Osteoblast (primary cell): ENCODE results near the gene HS6ST3. TPM values are rescaled to one million over a fixed set of nuclear protein-coding genes. Genes with fewer than 3 reads are reported as not detected.

ENCODE experiments used
- DNase-seq: peaks from one replicate; pipeline ENCODE4 v3.0.0; 2011; ENCODE audit warnings: low spot score, mixed read lengths; ENCODE audit not compliant: insufficient read length; ENCODE audit errors: missing footprints
- H2AFZ ChIP-seq: 2 replicates; pipeline ENCODE4 v1.6.0; 2011; ENCODE audit warnings: mild to moderate bottlenecking, low read length
- H3K27ac ChIP-seq: 2 replicates; pipeline ENCODE4 v1.5.1; 2011; ENCODE audit warnings: mild to moderate bottlenecking, low read depth, low read length, moderate library complexity
- H3K27me3 ChIP-seq: 2 replicates; pipeline ENCODE4 v1.6.0; 2012; ENCODE audit warnings: mild to moderate bottlenecking, control low read depth, inconsistent platforms, low read length, moderate library complexity; ENCODE audit not compliant: insufficient read depth
- H3K36me3 ChIP-seq: 2 replicates; pipeline ENCODE4 v1.5.1; 2011; ENCODE audit warnings: mild to moderate bottlenecking, low read length, control low read depth, moderate library complexity; ENCODE audit not compliant: insufficient read depth
- H3K4me1 ChIP-seq: 2 replicates; pipeline ENCODE4 v1.5.1; 2011; ENCODE audit warnings: mild to moderate bottlenecking, low read length, control low read depth, moderate library complexity; ENCODE audit not compliant: insufficient read depth
- H3K4me2 ChIP-seq: 2 replicates; pipeline ENCODE4 v1.6.0; 2011; ENCODE audit warnings: mild to moderate bottlenecking, low read length; ENCODE audit not compliant: insufficient read depth
- H3K4me3 ChIP-seq: fragments of 200-600 bp; sonication (generic); 3 replicates; pipeline ENCODE4 v1.5.1; 2012; ENCODE audit warnings: mild to moderate bottlenecking, low read length, inconsistent platforms; ENCODE audit not compliant: insufficient read depth
- H3K79me2 ChIP-seq: 2 replicates; pipeline ENCODE4 v1.6.0; 2012; ENCODE audit warnings: mild to moderate bottlenecking, low read length, control low read depth, inconsistent platforms; ENCODE audit not compliant: insufficient read depth
- H3K9me3 ChIP-seq: 2 replicates; pipeline ENCODE4 v1.5.1; 2011; ENCODE audit warnings: low read depth, low read length, control low read depth
- H4K20me1 ChIP-seq: 2 replicates; pipeline ENCODE4 v1.6.0; 2012; ENCODE audit warnings: mild to moderate bottlenecking, low read length, control low read depth; ENCODE audit not compliant: insufficient read depth
- CTCF ChIP-seq: IDR thresholded peaks from 2 replicates; pipeline ENCODE4 v1.5.1; 2011; ENCODE audit warnings: mild to moderate bottlenecking, low read depth, low read length, moderate library complexity; ENCODE audit errors: extremely low read depth
- total RNA-seq: library from RNA; depleted of rRNA; stranded (reverse); fragments of >200 nt; gene quantifications from 2 replicates; pipeline ENCODE4 v1.2.3, GENCODE V29; 2012

The HS6ST3 gene
- total RNA-seq, 1 donor = not detected

DNA sequence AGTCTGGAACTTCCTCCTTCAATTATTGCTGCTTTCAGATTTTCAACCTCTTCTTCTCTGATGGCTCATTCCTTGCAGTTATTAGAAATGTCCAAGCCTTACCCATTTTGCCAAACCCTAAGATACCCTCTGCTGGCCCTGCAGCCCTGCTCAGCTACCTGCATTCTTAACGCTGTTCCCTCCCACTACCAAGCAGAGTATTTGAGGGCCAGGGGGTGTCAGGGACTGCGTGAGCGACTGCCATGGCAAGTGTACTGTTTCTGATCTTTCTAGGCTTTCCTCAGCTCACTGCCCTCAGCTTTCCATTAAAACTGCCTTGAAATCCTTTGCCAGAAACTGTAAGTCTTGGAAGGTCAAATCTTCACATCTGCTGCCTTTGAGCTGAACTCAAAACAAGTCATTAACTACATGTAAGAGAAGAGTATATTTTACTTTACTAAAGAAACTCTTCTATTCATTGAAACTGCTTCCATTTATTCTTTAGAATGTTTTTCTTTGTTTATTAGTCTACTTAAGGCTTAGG is 41.0 kb downstream of the HS6ST3 start:
- no peak overlapping the region for H3K27ac ChIP-seq
- no peaks in the 10 kb centered on the region for H3K9me3 ChIP-seq
- no peak for DNase-seq
- H3K4me3 ChIP-seq = no peak overlapping the region
- no peaks in the 10 kb centered on the region for H3K4me1 ChIP-seq
- H3K4me2 ChIP-seq = no peak overlapping the region
- no peaks in the 10 kb centered on the region for H4K20me1 ChIP-seq
- TF ChIP-seq CTCF = no peak
- no peaks in the 10 kb centered on the region for H3K79me2 ChIP-seq
- no peaks in the 10 kb centered on the region for H3K36me3 ChIP-seq
- H3K27me3 ChIP-seq = no peaks in the 10 kb centered on the region
- no peak overlapping the region for H2AFZ ChIP-seq

- Histone ChIP-seq H3K27me3 (no peaks in the 10 kb centered on the region), H3K27ac (no peak overlapping the region), H3K36me3 (no peaks in the 10 kb centered on the region), H3K79me2 (no peaks in the 10 kb centered on the region), H3K4me1 (no peaks in the 10 kb centered on the region), H3K4me2 (no peak overlapping the region), H4K20me1 (no peaks in the 10 kb centered on the region), H2AFZ (no peak overlapping the region), H3K4me3 (no peak overlapping the region), H3K9me3 (no peaks in the 10 kb centered on the region)
- DNase-seq = no peak
- TF ChIP-seq CTCF = no peak
These were observed 51.1 kb downstream of the HS6ST3 start for GRCh38 chr13:96141032-96141431.

- no peaks in the 10 kb centered on the region for H3K36me3 ChIP-seq
- no peaks in the 10 kb centered on the region for H4K20me1 ChIP-seq
- no peak for TF ChIP-seq CTCF
- DNase-seq = no peak
- no peaks in the 10 kb centered on the region for H3K4me1 ChIP-seq
- H3K9me3 ChIP-seq = no peaks in the 10 kb centered on the region
- no peak overlapping the region for H3K27ac ChIP-seq
- no peak overlapping the region for H2AFZ ChIP-seq
- no peaks in the 10 kb centered on the region for H3K27me3 ChIP-seq
- no peak overlapping the region for H3K4me3 ChIP-seq
- no peaks in the 10 kb centered on the region for H3K79me2 ChIP-seq
- H3K4me2 ChIP-seq = no peak overlapping the region
These were observed 69.8 kb downstream of the HS6ST3 start for GRCh38 chr13:96159725-96160124.

GRCh38 chr13:96161141-96161540 is 71.2 kb downstream of the HS6ST3 start:
- Histone ChIP-seq H3K27ac (no peak overlapping the region), H3K36me3 (no peaks in the 10 kb centered on the region), H3K9me3 (no peaks in the 10 kb centered on the region), H2AFZ (no peak overlapping the region), H3K27me3 (no peaks in the 10 kb centered on the region), H3K79me2 (no peaks in the 10 kb centered on the region), H3K4me2 (no peak overlapping the region), H3K4me3 (no peak overlapping the region), H3K4me1 (no peaks in the 10 kb centered on the region), H4K20me1 (no peaks in the 10 kb centered on the region)
- TF ChIP-seq CTCF = no peak
- no peak for DNase-seq
